ENCODE measurements around the gene ACSL3.

Gene ACSL3

GRCh38 chr2:222968550-222969155 is 107.8 kb downstream of the ACSL3 start (continued):
- TF ChIP-seq, protein P1, sequence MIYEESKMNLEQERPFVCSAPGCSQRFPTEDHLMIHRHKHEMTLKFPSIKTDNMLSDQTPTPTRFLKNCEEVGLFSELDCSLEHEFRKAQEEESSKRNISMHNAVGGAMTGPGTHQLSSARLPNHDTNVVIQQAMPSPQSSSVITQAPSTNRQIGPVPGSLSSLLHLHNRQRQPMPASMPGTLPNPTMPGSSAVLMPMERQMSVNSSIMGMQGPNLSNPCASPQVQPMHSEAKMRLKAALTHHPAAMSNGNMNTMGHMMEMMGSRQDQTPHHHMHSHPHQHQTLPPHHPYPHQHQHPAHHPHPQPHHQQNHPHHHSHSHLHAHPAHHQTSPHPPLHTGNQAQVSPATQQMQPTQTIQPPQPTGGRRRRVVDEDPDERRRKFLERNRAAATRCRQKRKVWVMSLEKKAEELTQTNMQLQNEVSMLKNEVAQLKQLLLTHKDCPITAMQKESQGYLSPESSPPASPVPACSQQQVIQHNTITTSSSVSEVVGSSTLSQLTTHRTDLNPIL (CRISPR knock-in tag; IDR thresholded peaks at IDR 0.05; ENCODE audit: low read depth): no peak
- TF ChIP-seq CSRNP3 (CRISPR knock-in tag; IDR thresholded peaks at IDR 0.05): no peak
- TF ChIP-seq SNAI2 (CRISPR knock-in tag; IDR thresholded peaks at IDR 0.05): no peak
- TF ChIP-seq ZFP3 (CRISPR knock-in tag; IDR thresholded peaks at IDR 0.05): no peak
- TF ChIP-seq BACH2 (CRISPR knock-in tag; IDR thresholded peaks at IDR 0.05; ENCODE audit: borderline replicate concordance): no peak
- TF ChIP-seq ZFP30 (CRISPR knock-in tag; IDR thresholded peaks at IDR 0.05): no peak
- no peak for TF ChIP-seq ISL1 (CRISPR knock-in tag; IDR thresholded peaks at IDR 0.05)
- TF ChIP-seq CSDC2 (CRISPR knock-in tag; IDR thresholded peaks at IDR 0.05): no peak
- no peak for TF ChIP-seq ZC3H10 (CRISPR knock-in tag; IDR thresholded peaks at IDR 0.05)
- TF ChIP-seq ZNF70 (CRISPR knock-in tag; IDR thresholded peaks at IDR 0.05): no peak

DNA sequence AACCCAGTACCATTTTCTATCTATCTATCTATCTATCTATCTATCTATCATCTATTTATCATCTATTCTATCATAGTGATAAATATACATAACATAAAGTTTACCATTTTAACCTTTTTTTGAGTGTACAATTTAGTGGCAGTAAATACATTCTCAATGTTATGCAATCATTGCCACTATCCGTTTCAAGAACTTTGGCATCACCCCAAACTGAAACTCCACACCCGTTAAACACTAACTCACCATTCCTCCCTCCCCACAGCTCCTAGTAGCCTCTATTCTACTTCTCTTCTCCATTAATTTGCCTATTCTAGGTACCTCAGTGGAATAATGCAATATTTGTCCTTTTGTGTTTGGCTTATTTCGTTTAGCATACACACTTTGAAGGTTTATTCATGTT is 108.7 kb downstream of the ACSL3 start:
- no peak for TF ChIP-seq BACH2 (CRISPR knock-in tag; IDR thresholded peaks at IDR 0.05; ENCODE audit: borderline replicate concordance)
- no peak for ATAC-seq

GRCh38 chr2:222972420-222972819 is 111.6 kb downstream of the ACSL3 start:
- TF ChIP-seq TCF4 (CRISPR knock-in tag; IDR thresholded peaks at IDR 0.05; ENCODE audit: borderline replicate concordance) (no peak), ARNTL (CRISPR knock-in tag; IDR thresholded peaks at IDR 0.05; ENCODE audit: borderline replicate concordance, low read depth) (no peak), CSDC2 (CRISPR knock-in tag; IDR thresholded peaks at IDR 0.05) (no peak), PPARA (CRISPR knock-in tag; IDR thresholded peaks at IDR 0.05; ENCODE audit: borderline replicate concordance) (no peak), BACH2 (CRISPR knock-in tag; IDR thresholded peaks at IDR 0.05; ENCODE audit: borderline replicate concordance) (no peak), GLIS3 (CRISPR knock-in tag; IDR thresholded peaks at IDR 0.05) (no peak), ZFP3 (CRISPR knock-in tag; IDR thresholded peaks at IDR 0.05) (no peak), ESRRG (CRISPR knock-in tag; IDR thresholded peaks at IDR 0.05) (no peak), ZNF565 (CRISPR knock-in tag; conservative IDR thresholded peaks at IDR 0.05; ENCODE audit: low read depth) (no peak), ISL1 (CRISPR knock-in tag; IDR thresholded peaks at IDR 0.05) (no peak), OSR1 (CRISPR knock-in tag; IDR thresholded peaks at IDR 0.05) (no peak), ZNF70 (CRISPR knock-in tag; IDR thresholded peaks at IDR 0.05) (no peak), RARB (CRISPR knock-in tag; IDR thresholded peaks at IDR 0.05) (no peak), ZNF8 (CRISPR knock-in tag; IDR thresholded peaks at IDR 0.05) (no peak), SNAI2 (CRISPR knock-in tag; IDR thresholded peaks at IDR 0.05) (no peak), CSRNP3 (CRISPR knock-in tag; IDR thresholded peaks at IDR 0.05) (no peak), TOX (CRISPR knock-in tag; IDR thresholded peaks at IDR 0.05; ENCODE audit: borderline replicate concordance) (no peak)
- TF ChIP-seq, protein P2, sequence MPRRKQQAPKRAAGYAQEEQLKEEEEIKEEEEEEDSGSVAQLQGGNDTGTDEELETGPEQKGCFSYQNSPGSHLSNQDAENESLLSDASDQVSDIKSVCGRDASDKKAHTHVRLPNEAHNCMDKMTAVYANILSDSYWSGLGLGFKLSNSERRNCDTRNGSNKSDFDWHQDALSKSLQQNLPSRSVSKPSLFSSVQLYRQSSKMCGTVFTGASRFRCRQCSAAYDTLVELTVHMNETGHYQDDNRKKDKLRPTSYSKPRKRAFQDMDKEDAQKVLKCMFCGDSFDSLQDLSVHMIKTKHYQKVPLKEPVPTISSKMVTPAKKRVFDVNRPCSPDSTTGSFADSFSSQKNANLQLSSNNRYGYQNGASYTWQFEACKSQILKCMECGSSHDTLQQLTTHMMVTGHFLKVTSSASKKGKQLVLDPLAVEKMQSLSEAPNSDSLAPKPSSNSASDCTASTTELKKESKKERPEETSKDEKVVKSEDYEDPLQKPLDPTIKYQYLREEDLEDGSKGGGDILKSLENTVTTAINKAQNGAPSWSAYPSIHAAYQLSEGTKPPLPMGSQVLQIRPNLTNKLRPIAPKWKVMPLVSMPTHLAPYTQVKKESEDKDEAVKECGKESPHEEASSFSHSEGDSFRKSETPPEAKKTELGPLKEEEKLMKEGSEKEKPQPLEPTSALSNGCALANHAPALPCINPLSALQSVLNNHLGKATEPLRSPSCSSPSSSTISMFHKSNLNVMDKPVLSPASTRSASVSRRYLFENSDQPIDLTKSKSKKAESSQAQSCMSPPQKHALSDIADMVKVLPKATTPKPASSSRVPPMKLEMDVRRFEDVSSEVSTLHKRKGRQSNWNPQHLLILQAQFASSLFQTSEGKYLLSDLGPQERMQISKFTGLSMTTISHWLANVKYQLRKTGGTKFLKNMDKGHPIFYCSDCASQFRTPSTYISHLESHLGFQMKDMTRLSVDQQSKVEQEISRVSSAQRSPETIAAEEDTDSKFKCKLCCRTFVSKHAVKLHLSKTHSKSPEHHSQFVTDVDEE (CRISPR knock-in tag; IDR thresholded peaks at IDR 0.05): no peak
- TF ChIP-seq, protein P1 (CRISPR knock-in tag; IDR thresholded peaks at IDR 0.05; ENCODE audit: low read depth): no peak
- TF ChIP-seq, protein P3, sequence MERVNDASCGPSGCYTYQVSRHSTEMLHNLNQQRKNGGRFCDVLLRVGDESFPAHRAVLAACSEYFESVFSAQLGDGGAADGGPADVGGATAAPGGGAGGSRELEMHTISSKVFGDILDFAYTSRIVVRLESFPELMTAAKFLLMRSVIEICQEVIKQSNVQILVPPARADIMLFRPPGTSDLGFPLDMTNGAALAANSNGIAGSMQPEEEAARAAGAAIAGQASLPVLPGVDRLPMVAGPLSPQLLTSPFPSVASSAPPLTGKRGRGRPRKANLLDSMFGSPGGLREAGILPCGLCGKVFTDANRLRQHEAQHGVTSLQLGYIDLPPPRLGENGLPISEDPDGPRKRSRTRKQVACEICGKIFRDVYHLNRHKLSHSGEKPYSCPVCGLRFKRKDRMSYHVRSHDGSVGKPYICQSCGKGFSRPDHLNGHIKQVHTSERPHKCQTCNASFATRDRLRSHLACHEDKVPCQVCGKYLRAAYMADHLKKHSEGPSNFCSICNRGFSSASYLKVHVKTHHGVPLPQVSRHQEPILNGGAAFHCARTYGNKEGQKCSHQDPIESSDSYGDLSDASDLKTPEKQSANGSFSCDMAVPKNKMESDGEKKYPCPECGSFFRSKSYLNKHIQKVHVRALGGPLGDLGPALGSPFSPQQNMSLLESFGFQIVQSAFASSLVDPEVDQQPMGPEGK (CRISPR knock-in tag; IDR thresholded peaks at IDR 0.05; ENCODE audit: borderline replicate concordance): no peak
- ATAC-seq: no peak

Data from SK-N-SH treated with all-trans-retinoic acid at 6 μM for 48 hours (cell line).